Thymus (tissue), 11 donors: Measurements from ENCODE around the gene SH3RF3. TPM values are rescaled to one million over a fixed set of nuclear protein-coding genes. Genes with fewer than 3 reads are reported as not detected.

ENCODE experiments used
- DNase-seq, 9 donors: peaks; one replicate each; pipeline ENCODE4 v3.0.0-alpha.2; 2013; ENCODE audit warnings: low spot score in 9 of 9, low read depth in 6 of 9, missing footprints in 1 of 9
- H3K27ac ChIP-seq, 2 donors: one replicate each; pipeline ENCODE4 v1.5.1; 2013; ENCODE audit warnings: control low read depth in 1 of 2, low read depth in 1 of 2, low read length in 1 of 2, mild to moderate bottlenecking in 1 of 2, moderate library complexity in 1 of 2
- H3K27me3 ChIP-seq, 2 donors: one replicate each; pipeline ENCODE4 v1.5.1; 2013; ENCODE audit warnings: low read length in 1 of 2; ENCODE audit not compliant: control insufficient read depth in 2 of 2, insufficient read depth in 1 of 2
- H3K36me3 ChIP-seq, 2 donors: one replicate each; pipeline ENCODE4 v1.5.1; 2013; ENCODE audit warnings: low read length in 1 of 2, mild to moderate bottlenecking in 1 of 2, moderate library complexity in 1 of 2; ENCODE audit not compliant: control insufficient read depth in 2 of 2, insufficient read depth in 2 of 2
- H3K4me1 ChIP-seq, 2 donors: one replicate each; pipeline ENCODE4 v1.5.1; 2013; ENCODE audit warnings: low read length in 2 of 2; ENCODE audit not compliant: control insufficient read depth in 2 of 2, insufficient read depth in 2 of 2
- H3K4me3 ChIP-seq, 2 donors: one replicate each; pipeline ENCODE4 v1.5.1; 2013; ENCODE audit warnings: low read length in 2 of 2, control low read depth in 1 of 2, mild to moderate bottlenecking in 1 of 2
- H3K9me3 ChIP-seq, 2 donors: one replicate each; pipeline ENCODE4 v1.5.1; 2013; ENCODE audit warnings: low read length in 1 of 2, mild to moderate bottlenecking in 1 of 2; ENCODE audit not compliant: control insufficient read depth in 2 of 2, insufficient read depth in 1 of 2
- WGBS: extraction: QIAGEN DNeasy Blood & Tissue Kit; methylation state at CpG from one replicate; pipeline ENCODE4 v1.1.7; 2013; 5-methylcytosine and 5-hydroxymethylcytosine counted together
- polyA plus RNA-seq: library from polyadenylated mRNA; stranded (reverse); fragments of 200-250 nt; gene quantifications from one replicate; pipeline ENCODE4 v1.2.3, GENCODE V29; 2013
- total RNA-seq: library from RNA; stranded (reverse); fragments of 120-200 nt; gene quantifications from one replicate; pipeline ENCODE4 v1.2.4, GENCODE V29; 2013
- donor health status: healthy.

SH3RF3 gene
- total and polyA plus RNA-seq, 2 donors: 3.2 to 8.2 TPM

GRCh38 chr2:109148117-109148746 is 19.2 kb downstream of the SH3RF3 start:
- Histone ChIP-seq H3K27me3 (no peaks in the 10 kb centered on the region), H3K36me3 (no peaks in the 10 kb centered on the region), H3K9me3 (no peaks in the 10 kb centered on the region), H3K27ac (no peak overlapping the region), H3K4me1 (peaks cover 0 to 3% of the 10 kb centered on the region in 2 donors), H3K4me3 (no peak overlapping the region)
- WGBS: 98% methylated on average over 12 of the region's 12 CpGs
- no peak for DNase-seq

- Histone ChIP-seq H3K4me1 (peaks cover 0 to 3% of the 10 kb centered on the region in 2 donors), H3K9me3 (no peaks in the 10 kb centered on the region), H3K36me3 (no peaks in the 10 kb centered on the region), H3K4me3 (no peak overlapping the region), H3K27ac (no peak overlapping the region), H3K27me3 (no peaks in the 10 kb centered on the region)
- no peak for DNase-seq
- WGBS: 92% methylated on average over 8 of the region's 8 CpGs
These were observed 20.1 kb downstream of the SH3RF3 start for GRCh38 chr2:109148991-109149645.

- no peaks in the 10 kb centered on the region for H3K36me3 ChIP-seq
- no peak for DNase-seq
- H3K27ac ChIP-seq: no peak overlapping the region
- no peaks in the 10 kb centered on the region for H3K4me1 ChIP-seq
- H3K27me3 ChIP-seq: no peaks in the 10 kb centered on the region
- WGBS: 75% methylated on average over 3 of the region's 3 CpGs
- no peak overlapping the region for H3K4me3 ChIP-seq
- H3K9me3 ChIP-seq: no peaks in the 10 kb centered on the region
These were observed 21.6 kb downstream of the SH3RF3 start for GRCh38 chr2:109150559-109150958.

GRCh38 chr2:109151519-109151918 is 22.5 kb downstream of the SH3RF3 start:
- Histone ChIP-seq H3K4me3 (no peak overlapping the region), H3K27me3 (no peaks in the 10 kb centered on the region), H3K9me3 (no peaks in the 10 kb centered on the region), H3K36me3 (no peaks in the 10 kb centered on the region), H3K4me1 (no peaks in the 10 kb centered on the region), H3K27ac (no peak overlapping the region)
- DNase-seq: no peak
- 97% methylated on average over 4 of the region's 4 CpGs for WGBS

GRCh38 chr2:109153005-109153784 is 24.2 kb downstream of the SH3RF3 start:
- no peak overlapping the region for H3K27ac ChIP-seq
- H3K27me3 ChIP-seq: no peaks in the 10 kb centered on the region
- no peaks in the 10 kb centered on the region for H3K36me3 ChIP-seq
- H3K9me3 ChIP-seq: no peaks in the 10 kb centered on the region
- 95% methylated on average over 10 of the region's 10 CpGs for WGBS
- H3K4me1 ChIP-seq: no peaks in the 10 kb centered on the region
- no peak overlapping the region for H3K4me3 ChIP-seq
- DNase-seq: no peak

- 98% methylated on average over 5 of the region's 5 CpGs for WGBS
- DNase-seq: no peak
- Histone ChIP-seq H3K36me3 (no peaks in the 10 kb centered on the region), H3K9me3 (no peaks in the 10 kb centered on the region), H3K27me3 (no peaks in the 10 kb centered on the region), H3K4me1 (no peaks in the 10 kb centered on the region), H3K27ac (no peak overlapping the region), H3K4me3 (no peak overlapping the region)
These were observed 24.8 kb downstream of the SH3RF3 start for GRCh38 chr2:109153807-109154206.

- H3K27ac ChIP-seq: no peak overlapping the region
- no peaks in the 10 kb centered on the region for H3K36me3 ChIP-seq
- no peak overlapping the region for H3K4me3 ChIP-seq
- H3K4me1 ChIP-seq: no peaks in the 10 kb centered on the region
- no peak for DNase-seq
- H3K9me3 ChIP-seq: no peaks in the 10 kb centered on the region
- H3K27me3 ChIP-seq: no peaks in the 10 kb centered on the region
- WGBS: 95% methylated on average over 3 of the region's 3 CpGs
These were observed 25.2 kb downstream of the SH3RF3 start for GRCh38 chr2:109154226-109154625.

- Histone ChIP-seq H3K4me3 (no peak overlapping the region), H3K27me3 (peaks cover 0 to 3% of the 10 kb centered on the region in 2 donors), H3K4me1 (no peaks in the 10 kb centered on the region), H3K9me3 (no peaks in the 10 kb centered on the region), H3K27ac (no peak overlapping the region), H3K36me3 (no peaks in the 10 kb centered on the region)
- DNase-seq: no peak
- 89% methylated on average over 11 of the region's 11 CpGs for WGBS
These were observed 26.8 kb downstream of the SH3RF3 start for GRCh38 chr2:109155553-109156451.
